Islet of Langerhans (tissue), 1 donor: ENCODE results near the gene LRRC75A.
"Not testable (repeated sequence)": the region's sequence is repeated elsewhere in the genome, so short reads cannot be mapped to it uniquely, and the experiment has no call there.

Experiments
- FAIRE-seq: peaks from one replicate; lab custom pipeline; 2011; peaks lifted over from hg19 to GRCh38; lab: Jason Lieb, UNC

Gene LRRC75A

GRCh38 chr17:16430650-16431049, 61.3 kb downstream of the LRRC75A start:
- FAIRE-seq, result no peak

GRCh38 chr17:16429083-16429482, 62.9 kb downstream of the LRRC75A start:
- FAIRE-seq, result no peak

DNA sequence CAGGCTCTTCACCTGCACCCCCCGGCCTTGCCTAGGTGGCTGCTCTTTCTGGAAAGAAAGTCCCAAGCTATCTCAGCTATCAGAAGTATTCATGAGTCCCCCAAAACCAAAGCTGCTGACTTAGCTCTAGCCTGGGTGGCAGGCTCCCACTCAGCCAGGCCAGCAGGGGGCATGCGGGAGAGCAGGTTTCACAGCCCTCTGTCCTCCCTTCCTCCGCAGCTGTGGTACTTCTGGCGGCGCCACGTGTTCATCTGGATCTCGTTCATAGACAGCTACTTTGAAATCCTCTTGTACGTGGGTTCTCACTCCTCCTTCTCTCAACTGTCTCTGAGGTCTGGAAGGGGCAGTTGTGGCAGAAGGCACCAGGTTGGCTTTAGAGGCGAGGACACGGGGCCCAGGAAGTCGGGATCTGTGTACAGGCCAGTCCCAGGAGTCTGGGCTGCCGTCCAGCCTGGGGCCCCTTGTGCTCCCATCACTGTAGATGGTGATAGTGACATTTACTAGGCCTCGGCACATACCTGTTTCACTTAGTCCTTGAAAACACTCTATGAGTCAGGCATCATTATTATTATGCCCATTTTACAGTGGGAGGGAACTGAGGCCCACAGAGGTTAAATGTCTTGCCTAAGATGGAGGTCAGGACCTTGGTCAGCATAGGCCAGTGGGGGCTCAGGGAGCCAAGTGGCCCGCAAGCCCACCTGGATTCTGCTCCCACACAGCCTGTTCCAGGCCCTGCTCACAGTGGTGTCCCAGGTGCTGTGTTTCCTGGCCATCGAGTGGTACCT, 63.7 kb downstream of the LRRC75A start:
- no peak for FAIRE-seq

DNA sequence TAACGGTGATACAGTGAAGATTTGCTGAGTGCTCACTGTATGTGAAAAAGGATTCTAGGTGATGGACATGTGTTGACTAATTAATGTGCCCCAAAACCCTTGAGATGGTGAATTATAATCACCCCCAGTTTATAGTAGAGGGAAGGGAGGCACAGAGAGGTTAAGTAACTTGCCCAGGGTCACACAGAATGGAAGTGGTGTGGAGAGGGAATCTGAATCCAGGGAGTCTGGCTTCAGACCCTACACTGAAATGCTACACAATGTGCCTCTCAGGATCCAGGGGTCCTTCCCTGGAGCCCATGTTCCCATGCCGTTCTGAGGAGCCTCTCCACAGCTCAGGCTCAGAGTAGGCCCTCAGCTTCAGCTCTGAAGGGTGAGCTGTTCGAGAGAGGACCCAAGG, 65.0 kb downstream of the LRRC75A start:
- FAIRE-seq, result no peak

- FAIRE-seq, result no peak
These were observed 66.0 kb downstream of the LRRC75A start for GRCh38 chr17:16425698-16426659.

DNA sequence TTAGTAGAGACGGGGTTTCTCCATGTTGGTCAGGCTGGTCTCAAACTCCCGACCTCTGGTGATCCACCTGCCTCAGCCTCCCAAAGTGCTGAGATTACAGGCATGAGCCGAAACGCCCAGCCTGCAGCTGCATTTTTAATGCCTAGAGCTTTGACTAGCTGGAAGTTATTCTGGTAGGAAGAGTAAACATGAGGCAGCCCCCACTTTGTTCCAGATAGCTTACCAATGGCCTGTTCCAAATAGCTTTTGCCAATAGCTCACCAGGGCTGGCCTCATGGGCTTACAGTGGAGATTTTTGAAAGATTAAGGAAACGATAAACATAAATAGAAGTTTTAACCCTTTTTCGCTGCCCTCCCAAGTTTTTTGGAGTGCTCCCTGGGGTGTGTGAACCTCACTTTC, 66.8 kb downstream of the LRRC75A start:
- no peak for FAIRE-seq

DNA sequence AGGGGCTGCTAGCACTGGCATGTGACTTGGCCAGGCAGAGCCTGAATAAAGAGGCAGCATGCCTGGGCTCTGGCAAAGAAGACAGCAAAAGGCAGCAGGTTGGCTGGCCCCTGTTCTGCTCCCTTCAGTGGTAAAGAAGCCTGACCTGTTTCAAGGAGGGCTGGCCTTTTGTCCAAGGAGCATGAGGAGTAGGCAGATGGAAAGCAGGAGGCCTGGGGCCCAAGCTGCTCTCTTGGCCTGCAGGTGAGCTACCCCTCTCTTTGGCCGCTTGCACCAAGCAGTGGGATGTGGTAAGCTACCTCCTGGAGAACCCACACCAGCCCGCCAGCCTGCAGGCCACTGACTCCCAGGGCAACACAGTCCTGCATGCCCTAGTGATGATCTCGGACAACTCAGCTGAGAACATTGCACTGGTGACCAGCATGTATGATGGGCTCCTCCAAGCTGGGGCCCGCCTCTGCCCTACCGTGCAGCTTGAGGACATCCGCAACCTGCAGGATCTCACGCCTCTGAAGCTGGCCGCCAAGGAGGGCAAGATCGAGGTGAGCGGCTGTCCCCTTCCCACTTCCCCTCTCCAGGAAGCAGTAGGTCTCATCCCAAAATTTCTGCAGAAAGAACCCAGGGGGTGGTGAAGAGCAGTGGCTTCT, 68.6 kb downstream of the LRRC75A start:
- no peak for FAIRE-seq

GRCh38 chr17:16422416-16422815, 69.6 kb downstream of the LRRC75A start:
- FAIRE-seq, result no peak

GRCh38 chr17:16419929-16420271, 72.1 kb downstream of the LRRC75A start:
- FAIRE-seq, result no peak

DNA sequence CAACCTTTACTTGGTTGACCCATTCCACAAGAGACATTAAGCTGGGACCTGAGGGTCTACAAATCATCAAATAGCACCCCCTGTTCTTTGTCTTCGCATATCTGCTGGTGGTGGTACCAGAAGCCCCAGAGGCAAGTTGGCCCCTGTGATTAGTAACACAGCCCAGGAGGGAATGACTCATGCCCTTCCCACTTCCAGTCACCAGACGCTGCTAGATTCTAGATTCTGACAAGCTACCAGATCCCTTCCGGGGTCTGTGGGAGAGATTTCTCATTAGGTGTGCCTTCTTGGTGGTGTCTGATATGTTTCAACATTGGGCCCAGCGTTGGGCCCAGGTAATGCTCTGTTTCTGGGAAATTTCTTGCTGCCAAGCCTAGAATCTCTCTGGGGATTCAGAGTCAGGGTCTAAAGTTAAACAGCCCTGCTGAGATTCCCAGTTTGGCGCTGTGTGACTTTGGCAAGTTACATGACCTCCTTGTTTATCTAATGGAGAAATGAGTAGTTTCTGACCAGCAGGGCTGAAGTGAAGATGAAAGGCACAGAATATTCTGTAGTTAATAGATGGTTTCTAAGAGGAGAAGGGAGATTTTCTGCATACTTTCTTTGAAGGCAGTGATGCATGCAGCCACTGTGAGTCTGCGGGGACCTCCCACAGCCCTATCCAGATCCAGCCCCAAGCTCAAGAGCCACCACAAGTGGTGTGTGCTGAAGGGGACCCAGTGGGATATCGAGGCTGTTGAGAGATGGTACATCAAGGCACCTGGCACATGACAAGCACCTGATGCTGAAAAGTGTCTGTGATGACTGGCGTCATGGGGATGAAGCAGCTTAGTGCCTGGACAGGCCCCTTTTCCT, 72.7 kb downstream of the LRRC75A start:
- FAIRE-seq, result no peak

DNA sequence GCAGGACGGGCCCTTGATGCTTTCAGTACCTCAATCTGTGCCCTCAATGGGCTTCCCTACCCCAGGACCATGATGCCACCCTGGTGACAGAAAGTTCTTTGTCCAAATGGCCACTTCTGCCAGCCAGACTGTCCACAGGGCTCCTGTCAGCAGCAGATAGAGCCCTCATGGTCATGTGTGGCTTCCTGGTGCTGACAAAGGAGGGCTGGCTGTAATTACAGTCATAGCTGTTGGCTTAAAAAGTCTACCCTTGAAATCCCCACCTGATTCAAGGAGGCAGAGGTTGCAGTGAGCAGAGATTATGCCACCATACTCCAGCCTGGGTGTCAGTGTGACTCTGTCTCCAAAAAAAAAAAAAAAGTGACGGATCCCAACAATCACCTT, 73.3 kb downstream of the LRRC75A start:
- FAIRE-seq, result no peak

GRCh38 chr17:16417896-16418684, 73.9 kb downstream of the LRRC75A start:
- FAIRE-seq, result no peak

DNA sequence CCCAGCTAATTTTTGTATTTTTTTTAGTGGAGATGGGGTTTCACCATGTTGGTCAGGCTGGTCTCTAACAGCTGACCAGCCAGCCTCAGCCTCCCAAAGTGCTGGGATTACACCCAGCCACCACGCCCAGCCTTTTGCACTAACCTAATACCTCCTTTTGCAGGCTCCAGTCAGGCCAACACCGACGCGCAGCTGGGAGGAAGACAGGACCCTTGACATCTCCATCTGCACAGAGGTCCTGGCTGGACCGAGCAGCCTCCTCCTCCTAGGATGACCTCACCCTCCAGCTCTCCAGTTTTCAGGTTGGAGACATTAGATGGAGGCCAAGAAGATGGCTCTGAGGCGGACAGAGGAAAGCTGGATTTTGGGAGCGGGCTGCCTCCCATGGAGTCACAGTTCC, 74.6 kb downstream of the LRRC75A start:
- FAIRE-seq, result no peak

DNA sequence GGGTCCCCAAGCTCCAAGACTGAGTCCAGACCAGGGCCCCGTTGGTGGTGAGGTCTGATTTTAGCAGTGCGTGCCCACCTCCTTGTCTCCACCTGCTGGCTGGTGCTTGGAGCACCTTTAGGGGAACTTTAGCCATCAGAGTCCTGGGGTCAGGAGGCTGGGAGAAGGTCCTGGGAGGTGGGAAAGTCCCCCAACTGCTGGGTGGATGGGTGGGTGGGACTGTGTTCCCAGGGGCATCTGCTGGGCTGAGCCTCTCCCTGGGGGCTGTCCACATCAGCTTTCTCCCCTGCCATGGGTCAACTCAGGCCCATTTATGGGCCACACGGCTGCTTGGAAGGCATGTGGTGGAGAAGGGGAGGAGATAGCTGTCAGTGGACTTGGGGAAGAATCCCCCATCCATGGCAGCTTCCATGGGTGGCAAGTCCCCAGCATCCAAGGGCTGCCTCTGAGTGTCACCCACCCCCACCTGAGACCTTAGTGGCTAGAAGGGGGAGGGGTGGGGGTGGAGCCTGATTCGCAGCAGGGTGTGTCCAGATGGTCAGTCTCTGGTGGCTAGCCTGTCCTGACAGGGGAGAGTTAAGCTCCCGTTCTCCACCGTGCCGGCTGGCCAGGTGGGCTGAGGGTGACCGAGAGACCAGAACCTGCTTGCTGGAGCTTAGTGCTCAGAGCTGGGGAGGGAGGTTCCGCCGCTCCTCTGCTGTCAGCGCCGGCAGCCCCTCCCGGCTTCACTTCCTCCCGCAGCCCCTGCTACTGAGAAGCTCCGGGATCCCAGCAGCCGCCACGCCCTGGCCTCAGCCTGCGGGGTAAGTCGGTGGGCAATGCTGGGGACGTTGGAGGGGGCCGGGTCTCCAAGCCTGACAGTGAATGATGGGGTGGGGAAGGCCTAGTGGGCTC, 76.7 kb downstream of the LRRC75A start, which contains the start of gene TRPV2:
TSS of gene TRPV2 (plus strand) at position 541 of the 894 bp plus-strand sequence. CDS start 2,098 bp downstream, outside the sequence.
- FAIRE-seq, result no peak

DNA sequence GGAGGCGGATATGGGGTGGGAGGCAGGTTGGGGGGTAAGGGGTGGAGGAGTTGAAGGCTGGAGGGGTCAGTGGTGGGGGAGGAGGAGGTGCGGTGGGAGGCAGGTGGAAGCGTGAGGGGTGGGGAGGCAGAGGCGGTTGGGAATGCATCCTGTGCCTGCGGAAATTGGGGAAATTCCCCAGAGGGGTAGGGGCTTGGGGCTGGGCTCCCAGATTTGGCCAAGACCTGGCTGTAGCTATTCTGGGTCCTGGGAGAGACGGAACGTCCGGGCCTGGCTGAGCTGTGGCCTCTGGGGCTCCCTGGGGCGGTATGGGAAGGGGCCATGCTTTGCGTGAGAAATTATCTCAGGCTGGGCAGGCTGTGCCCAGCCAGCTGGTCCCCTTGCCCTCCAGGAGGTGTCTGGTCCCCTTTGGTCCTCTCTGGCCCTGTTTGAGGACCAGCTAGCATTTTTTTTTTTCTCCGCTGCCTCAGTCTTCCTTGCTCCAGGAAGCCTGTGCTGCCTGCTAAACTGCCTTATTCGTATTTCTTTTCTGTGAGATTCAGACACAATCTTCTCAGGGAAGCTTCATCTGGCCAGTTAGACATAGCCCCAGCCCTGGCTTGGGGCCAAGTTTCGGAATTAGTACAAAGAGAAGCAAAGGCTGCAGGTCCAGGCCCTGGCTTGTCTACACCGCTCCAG, 83.9 kb downstream of the LRRC75A start:
- no peak for FAIRE-seq

DNA sequence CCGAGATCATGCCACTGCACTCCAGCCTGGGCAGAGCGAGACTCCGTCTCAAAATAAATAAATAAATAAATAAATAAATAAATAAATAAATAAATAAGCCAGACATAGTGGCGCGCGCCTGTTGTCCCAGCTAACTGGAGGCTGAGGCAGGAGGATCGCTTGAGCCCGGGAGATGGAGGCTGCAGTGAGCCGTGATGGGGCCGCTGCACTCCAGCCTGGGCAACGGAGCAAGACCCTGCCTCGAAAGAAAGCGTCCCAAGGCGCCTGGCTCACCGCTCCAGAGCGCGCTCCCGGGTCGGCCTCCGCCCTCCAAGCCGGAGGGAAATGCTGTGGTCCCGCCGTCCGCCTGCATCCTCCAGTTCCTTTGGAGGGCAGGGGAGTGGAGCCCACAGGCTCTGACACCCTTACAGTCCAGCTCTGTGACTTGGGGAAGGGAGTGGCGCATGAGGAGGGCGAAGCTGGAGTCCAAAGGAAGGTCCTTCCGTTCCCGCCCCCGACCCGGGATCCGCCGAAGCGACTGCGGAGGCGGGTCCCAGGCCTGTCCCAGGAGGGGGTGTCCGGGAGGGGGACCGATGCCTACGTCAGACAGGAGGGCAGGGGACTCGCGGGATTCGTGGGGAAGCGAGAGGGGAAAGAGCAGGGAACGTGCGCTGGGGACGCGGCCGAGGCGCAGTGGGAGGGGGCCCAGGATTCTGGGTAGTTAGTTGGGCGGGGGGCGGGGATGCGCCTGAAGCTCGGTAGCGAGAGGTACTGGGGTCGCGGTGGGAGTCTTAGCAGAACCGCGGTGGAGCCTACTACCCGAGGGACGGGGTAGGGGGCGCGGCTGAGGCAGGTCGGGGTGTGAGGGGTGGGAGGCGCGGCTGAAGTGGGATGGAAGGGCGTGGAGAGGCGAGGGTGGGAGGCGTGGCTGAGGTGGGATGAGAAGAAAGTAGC, 85.0 kb downstream of the LRRC75A start:
- FAIRE-seq, result no peak

GRCh38 chr17:16403847-16404246, 88.1 kb downstream of the LRRC75A start:
- FAIRE-seq, result not testable (repeated sequence)
